Keratinocyte (primary cell): ENCODE results near the gene GALNS. TPM values are rescaled to one million over a fixed set of nuclear protein-coding genes. Genes with fewer than 3 reads are reported as not detected.

Experiments
- DNase-seq: peaks from one replicate; pipeline ENCODE4 v3.0.0-alpha.2; 2011; ENCODE audit warnings: low read depth, missing footprints, low spot score
- FAIRE-seq: peaks from 2 replicates; lab custom pipeline; 2011; peaks lifted over from hg19 to GRCh38; lab: Jason Lieb, UNC
- H2AFZ ChIP-seq: 2 replicates; pipeline ENCODE4 v1.6.0; 2012; ENCODE audit warnings: low read length, control low read depth, inconsistent platforms; ENCODE audit not compliant: control insufficient read depth
- H3K27ac ChIP-seq: 2 replicates; pipeline ENCODE4 v1.5.1; 2011; ENCODE audit warnings: low read length; ENCODE audit not compliant: control insufficient read depth, insufficient read depth
- H3K27me3 ChIP-seq: 3 replicates; pipeline ENCODE4 v1.6.0; 2011; ENCODE audit warnings: low read length; ENCODE audit not compliant: control insufficient read depth, insufficient read depth; ENCODE audit errors: extremely low read depth
- H3K36me3 ChIP-seq, 2 experiments: 2 replicates in 1 of 2; 3 replicates in 1 of 2; pipeline ENCODE4 v1.5.1; 2011; ENCODE audit warnings: low read length in 2 of 2, mild to moderate bottlenecking in 1 of 2; ENCODE audit not compliant: control insufficient read depth in 2 of 2, insufficient read depth in 2 of 2; ENCODE audit errors: extremely low read depth in 1 of 2
- H3K4me1 ChIP-seq: 3 replicates; pipeline ENCODE4 v1.5.1; 2011; ENCODE audit warnings: low read length; ENCODE audit not compliant: control insufficient read depth, insufficient read depth; ENCODE audit errors: extremely low read depth
- H3K4me2 ChIP-seq: 3 replicates; pipeline ENCODE4 v1.6.0; 2011; ENCODE audit warnings: low read depth, low read length; ENCODE audit not compliant: control insufficient read depth, insufficient read depth; ENCODE audit errors: extremely low read depth
- H3K4me3 ChIP-seq, 3 experiments: fragments of 200-600 bp in 1 of 3; sonication (generic) in 1 of 3; 2 replicates in 2 of 3; 3 replicates in 1 of 3; pipeline ENCODE4 v1.5.1; 2011 to 2016; ENCODE audit warnings: low read length in 3 of 3, mild to moderate bottlenecking in 3 of 3, control low read depth in 2 of 3, inconsistent platforms in 1 of 3, low read depth in 1 of 3, mixed read lengths in 1 of 3, mixed run types in 1 of 3, moderate library complexity in 1 of 3; ENCODE audit not compliant: control insufficient read depth in 2 of 3, insufficient read depth in 2 of 3; ENCODE audit errors: extremely low read depth in 1 of 3
- H3K79me2 ChIP-seq: 2 replicates; pipeline ENCODE4 v1.6.0; 2012; ENCODE audit warnings: low read length; ENCODE audit not compliant: control insufficient read depth, insufficient read depth
- H3K9ac ChIP-seq: 3 replicates; pipeline ENCODE4 v1.6.0; 2011; ENCODE audit warnings: low read length; ENCODE audit not compliant: control insufficient read depth, insufficient read depth; ENCODE audit errors: extremely low read depth
- H3K9me1 ChIP-seq: 3 replicates; pipeline ENCODE4 v1.6.0; 2011; ENCODE audit warnings: low read length; ENCODE audit not compliant: control insufficient read depth, insufficient read depth; ENCODE audit errors: extremely low read depth
- H3K9me3 ChIP-seq: 2 replicates; pipeline ENCODE4 v1.5.1; 2012; ENCODE audit warnings: low read depth, low read length; ENCODE audit not compliant: control insufficient read depth
- H4K20me1 ChIP-seq: 3 replicates; pipeline ENCODE4 v1.6.0; 2011; ENCODE audit warnings: low read length; ENCODE audit not compliant: control insufficient read depth, insufficient read depth; ENCODE audit errors: extremely low read depth
- EZH2 ChIP-seq: IDR thresholded peaks from one replicate; pipeline ENCODE4 v1.6.1; 2012; ENCODE audit warnings: inconsistent platforms, mild to moderate bottlenecking, low read length, moderate library complexity
- dilution Hi-C: fragments of 300-500 bp; cut with MboI; formaldehyde crosslinking; loops from one replicate; pipeline ENCODE4 v1.7.0; 2020; ENCODE audit warnings: low sequenced_read_pairs; ENCODE audit not compliant: extremely low pct_ligation_motif_present
- polyA plus RNA-seq, 5 experiments: library from polyadenylated mRNA; depleted of rRNA in 3 of 5; stranded (reverse) in 3 of 5; stranded (forward) in 1 of 5; unstranded in 1 of 5; fragments of >200 nt; gene quantifications; 1 replicate in 1 of 5; 2 replicates in 3 of 5; 3 replicates in 1 of 5; pipeline versions ENCODE4 v1.2.1 to v1.2.3, GENCODE V29; 2011 to 2012; ENCODE audit warnings: missing spikeins in 2 of 5, low read depth in 1 of 5, low replicate concordance in 1 of 5
- TF ChIP-seq, protein P1 (sequence below), 3 experiments: IDR thresholded peaks in 1 of 3; conservative IDR thresholded peaks in 1 of 3; optimal IDR thresholded peaks in 1 of 3; 2 replicates in 2 of 3; 3 replicates in 1 of 3; pipeline versions ENCODE3 to v1.5.1; 2011; ENCODE audit warnings: low read length in 3 of 3, mild to moderate bottlenecking in 3 of 3, moderate library complexity in 2 of 3, control low read depth in 1 of 3, inconsistent platforms in 1 of 3; ENCODE audit not compliant: insufficient read depth in 2 of 3; ENCODE audit errors: extremely low read depth in 1 of 3

GALNS gene
- polyA plus RNA-seq, 1 donor (not counting 4 experiments of a cell fraction or from before 2014, with no cell fraction given) = 8.3 TPM

DNA sequence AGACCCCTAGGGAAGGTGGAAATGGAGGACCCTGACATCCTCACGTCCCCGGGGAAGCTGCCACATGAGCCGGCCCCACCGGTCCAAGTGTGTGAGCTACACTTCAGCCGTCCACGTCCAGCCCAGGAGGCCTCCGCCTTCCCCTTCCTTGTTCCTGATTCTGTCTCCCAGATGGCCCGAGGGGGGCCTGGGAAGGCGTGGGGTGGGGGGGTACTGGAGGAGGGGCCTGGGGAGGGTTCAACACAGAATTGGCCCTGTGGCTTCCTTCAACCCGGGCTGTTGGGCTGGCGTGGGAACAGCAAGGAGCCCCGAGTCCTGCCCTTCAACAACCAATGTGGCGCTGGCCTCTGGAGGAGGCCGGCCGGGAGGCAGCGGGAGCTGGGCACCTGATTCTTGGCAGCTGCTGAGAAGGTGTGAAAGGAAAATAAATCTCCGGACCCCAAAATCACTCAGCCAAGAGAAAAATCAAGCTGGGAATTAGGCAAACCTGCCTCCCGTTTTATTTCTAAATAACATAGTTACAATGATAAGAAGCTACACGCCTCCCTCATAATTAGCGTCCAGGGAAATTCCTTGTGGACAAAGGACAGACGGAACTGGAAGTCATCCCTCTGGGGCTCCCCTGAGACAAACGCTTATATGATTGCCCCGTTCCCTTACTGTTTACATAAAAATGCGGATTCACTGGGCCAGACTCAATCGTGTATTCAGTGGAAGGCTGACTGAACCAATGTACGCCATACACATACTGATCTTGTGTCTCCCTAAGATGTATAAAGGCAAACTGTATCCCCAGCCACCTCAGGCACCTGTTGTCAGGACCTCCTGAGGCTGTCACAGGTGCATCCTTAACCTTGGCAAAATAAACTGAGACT, 43.2 kb downstream of the GALNS start:
- Histone ChIP-seq H3K9ac (no peak overlapping the region), H3K4me3 (no peak overlapping the region), H4K20me1 (no peaks in the 10 kb centered on the region), H2AFZ (no peak overlapping the region), H3K9me3 (no peaks in the 10 kb centered on the region), H3K4me2 (no peak overlapping the region), H3K36me3 (peaks cover 5 to 11% of the 10 kb centered on the region in 2 experiments), H3K9me1 (peaks cover 4% of the 10 kb centered on the region), H3K27me3 (no peaks in the 10 kb centered on the region), H3K4me1 (peaks cover 33% of the 10 kb centered on the region), H3K79me2 (peaks cover 19% of the 10 kb centered on the region), H3K27ac (no peak overlapping the region)
- dilution Hi-C loops = no loop called here
- DNase-seq (no peak), FAIRE-seq (no peak)
- TF ChIP-seq, protein P1, sequence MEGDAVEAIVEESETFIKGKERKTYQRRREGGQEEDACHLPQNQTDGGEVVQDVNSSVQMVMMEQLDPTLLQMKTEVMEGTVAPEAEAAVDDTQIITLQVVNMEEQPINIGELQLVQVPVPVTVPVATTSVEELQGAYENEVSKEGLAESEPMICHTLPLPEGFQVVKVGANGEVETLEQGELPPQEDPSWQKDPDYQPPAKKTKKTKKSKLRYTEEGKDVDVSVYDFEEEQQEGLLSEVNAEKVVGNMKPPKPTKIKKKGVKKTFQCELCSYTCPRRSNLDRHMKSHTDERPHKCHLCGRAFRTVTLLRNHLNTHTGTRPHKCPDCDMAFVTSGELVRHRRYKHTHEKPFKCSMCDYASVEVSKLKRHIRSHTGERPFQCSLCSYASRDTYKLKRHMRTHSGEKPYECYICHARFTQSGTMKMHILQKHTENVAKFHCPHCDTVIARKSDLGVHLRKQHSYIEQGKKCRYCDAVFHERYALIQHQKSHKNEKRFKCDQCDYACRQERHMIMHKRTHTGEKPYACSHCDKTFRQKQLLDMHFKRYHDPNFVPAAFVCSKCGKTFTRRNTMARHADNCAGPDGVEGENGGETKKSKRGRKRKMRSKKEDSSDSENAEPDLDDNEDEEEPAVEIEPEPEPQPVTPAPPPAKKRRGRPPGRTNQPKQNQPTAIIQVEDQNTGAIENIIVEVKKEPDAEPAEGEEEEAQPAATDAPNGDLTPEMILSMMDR (optimal IDR thresholded peaks at IDR 0.05 in 1 of 3, IDR thresholded peaks at IDR 0.05 in 1 of 3, conservative IDR thresholded peaks at IDR 0.05 in 1 of 3; ENCODE audit: extremely low read depth in 1 of 3, insufficient read depth in 2 of 3, low read length in 3 of 3) = no peak
- TF ChIP-seq EZH2 = no peak

DNA sequence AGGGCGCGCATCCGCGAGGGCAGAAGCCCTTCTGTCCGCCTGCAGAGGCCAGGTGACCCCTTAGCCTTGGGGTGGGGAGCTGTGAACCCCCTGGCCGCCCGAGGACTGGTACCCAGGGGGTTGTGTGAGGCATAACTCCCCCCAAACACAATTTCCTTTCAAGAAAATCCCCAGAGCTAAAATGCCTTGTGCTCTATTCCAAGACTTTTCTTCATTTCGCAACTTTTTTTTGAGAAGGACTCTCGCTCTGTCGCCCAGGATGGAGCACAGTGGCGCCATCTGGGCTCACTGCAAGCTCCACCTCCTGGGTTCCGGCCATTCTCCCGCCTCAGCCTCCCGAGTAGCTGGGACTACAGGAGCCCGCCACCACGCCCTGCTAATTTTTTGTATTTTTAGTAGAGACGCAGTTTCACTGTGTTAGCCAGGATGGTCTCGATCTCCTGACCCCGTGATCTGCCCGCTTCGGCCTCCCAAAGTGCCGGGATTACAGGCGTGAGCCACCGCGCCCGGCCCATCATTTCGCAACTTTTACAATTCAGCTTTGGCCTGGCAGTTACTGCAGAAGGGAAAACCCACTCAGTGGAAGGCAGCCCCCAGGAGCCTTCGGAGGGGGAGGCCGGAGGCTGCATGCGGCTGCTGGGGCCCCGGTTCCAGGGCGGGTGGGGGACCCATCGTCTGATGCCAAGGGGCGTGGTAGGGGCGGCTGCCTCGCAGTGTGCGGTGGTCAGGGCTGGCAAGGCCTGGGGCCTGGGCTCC, 44.1 kb downstream of the GALNS start:
- peak overlapping the region; percentile 71 to 78 (median 77) for H3K4me3 ChIP-seq
- peaks cover 11% of the 10 kb centered on the region in 2 experiments for H3K36me3 ChIP-seq
- dilution Hi-C loops = no loop called here
- no peak for DNase-seq
- FAIRE-seq = no peak
- H3K4me1 ChIP-seq = peaks cover 33% of the 10 kb centered on the region
- H2AFZ ChIP-seq = peak overlapping the region; percentile 84
- no peak overlapping the region for H3K27ac ChIP-seq
- no peaks in the 10 kb centered on the region for H4K20me1 ChIP-seq
- TF ChIP-seq, protein P1 (optimal IDR thresholded peaks at IDR 0.05 in 1 of 3, IDR thresholded peaks at IDR 0.05 in 1 of 3, conservative IDR thresholded peaks at IDR 0.05 in 1 of 3; ENCODE audit: extremely low read depth in 1 of 3, insufficient read depth in 2 of 3, low read length in 3 of 3) = no peak
- TF ChIP-seq EZH2 = no peak
- peak overlapping the region; percentile 84 for H3K9ac ChIP-seq
- H3K9me1 ChIP-seq = peaks cover 4% of the 10 kb centered on the region
- peak overlapping the region; percentile 96 for H3K4me2 ChIP-seq
- H3K9me3 ChIP-seq = no peaks in the 10 kb centered on the region
- H3K79me2 ChIP-seq = peaks cover 19% of the 10 kb centered on the region
- H3K27me3 ChIP-seq = no peaks in the 10 kb centered on the region
